NB4 (cell line): ENCODE results near the gene ANKRD18A.

ENCODE experiments used
- CTCF ChIP-seq: IDR thresholded peaks from one replicate; pipeline ENCODE4 v1.5.1; 2012; ENCODE audit warnings: low read depth, low read length
- MAX ChIP-seq: IDR thresholded peaks from 2 replicates; pipeline ENCODE4 v1.6.1; 2011; ENCODE audit warnings: low read depth, low read length
- MYC ChIP-seq: IDR thresholded peaks from 2 replicates; pipeline ENCODE4 v1.6.1; 2011; ENCODE audit warnings: low read depth, low read length
- POLR2A ChIP-seq: IDR thresholded peaks from 2 replicates; pipeline ENCODE4 v1.6.1; 2011; ENCODE audit warnings: mild to moderate bottlenecking; ENCODE audit not compliant: insufficient read length; ENCODE audit errors: extremely low read depth

- TF ChIP-seq CTCF (no peak), POLR2A (no peak), MAX (no peak), MYC (no peak)
Measured at GRCh38 chr9:38526591-38526990, 93.8 kb downstream of the ANKRD18A start.
